CD4-positive, alpha-beta T cell treated with Interleukin-4 for 4 hours (primary cell): Measurements from ENCODE around the gene ACTR2.
"Not testable (repeated sequence)": the region's sequence is repeated elsewhere in the genome, so short reads cannot be mapped to it uniquely, and the experiment has no call there.

ENCODE experiments used
- DNase-seq: peaks from one replicate; pipeline ENCODE4 v3.0.0-alpha.2; 2020

ACTR2 gene

GRCh38 chr2:65227456-65228262 lies at the start of gene ACTR2:
TSS of gene ACTR2 (plus strand) at chr2:65227831. CDS start at chr2:65227910, 79 bp downstream.
- DNase-seq: peak; percentile 94

GRCh38 chr2:65182570-65182969 lies 45.1 kb upstream of the ACTR2 start:
- DNase-seq: no peak

GRCh38 chr2:65183406-65183805 lies 44.2 kb upstream of the ACTR2 start:
- DNase-seq: not testable (repeated sequence)

- no peak for DNase-seq
Observed at GRCh38 chr2:65185012-65185411, 42.6 kb upstream of the ACTR2 start.

- DNase-seq: no peak
Observed at GRCh38 chr2:65186093-65186868, 41.4 kb upstream of the ACTR2 start.

- DNase-seq: peak; percentile 58
Observed at GRCh38 chr2:65186872-65187851, 40.5 kb upstream of the ACTR2 start.

- no peak for DNase-seq
Observed at GRCh38 chr2:65193446-65193845, 34.2 kb upstream of the ACTR2 start.

- DNase-seq: no peak
Observed at GRCh38 chr2:65198737-65199136, 28.9 kb upstream of the ACTR2 start.

GRCh38 chr2:65199166-65199565 lies 28.5 kb upstream of the ACTR2 start:
- no peak for DNase-seq

GRCh38 chr2:65199891-65200290 lies 27.7 kb upstream of the ACTR2 start:
- no peak for DNase-seq

GRCh38 chr2:65204461-65205210 lies 23.0 kb upstream of the ACTR2 start:
- no peak for DNase-seq

GRCh38 chr2:65212115-65212514 lies 15.5 kb upstream of the ACTR2 start:
- DNase-seq: no peak

- DNase-seq: no peak
Observed at GRCh38 chr2:65212619-65213018, 15.0 kb upstream of the ACTR2 start.

- no peak for DNase-seq
Observed at GRCh38 chr2:65213035-65213434, 14.6 kb upstream of the ACTR2 start.

GRCh38 chr2:65214361-65214760 lies 13.3 kb upstream of the ACTR2 start:
- DNase-seq: no peak

GRCh38 chr2:65214843-65215242 lies 12.8 kb upstream of the ACTR2 start:
- DNase-seq: no peak

- no peak for DNase-seq
Observed at GRCh38 chr2:65215946-65216345, 11.7 kb upstream of the ACTR2 start.

- no peak for DNase-seq
Observed at GRCh38 chr2:65220432-65221131, 7.0 kb upstream of the ACTR2 start.

- not testable (repeated sequence) for DNase-seq
Observed at GRCh38 chr2:65221275-65221674, 6.4 kb upstream of the ACTR2 start.

GRCh38 chr2:65227020-65227455 lies 593 bp upstream of the ACTR2 start:
- DNase-seq: no peak

- peak; percentile 50 for DNase-seq
Observed at GRCh38 chr2:65228263-65228750, 676 bp downstream of the ACTR2 start.
